IMR-90 (cell line): ENCODE data around the gene CELSR1. TPM values are rescaled to one million over a fixed set of nuclear protein-coding genes. Genes with fewer than 3 reads are reported as not detected.

Experiments
- ATAC-seq: fragments of 200-7000 bp; cut with Tn5 transposase; 2 replicates; pipeline ENCODE4 v1.9.1; 2020; ENCODE audit warnings: low read depth, mild to moderate bottlenecking, moderate library complexity
- BruUV-seq: library from RNA; stranded (reverse); fragments of 400-500 nt; replicated peaks from 2 replicates; lab custom pipeline; 2021; lab: Mats Ljungman, UMichigan
- CTCF ChIA-PET: fragments of 300-600 bp; formaldehyde crosslinking; extraction: SDS; loops from one replicate; lab custom pipeline; 2021; ENCODE audit warnings: antibody characterized with exemption; lab: Yijun Ruan, JAX
- POLR2A ChIA-PET: fragments of 300-600 bp; sonication (Branson Sonifier 250); formaldehyde crosslinking; loops from one replicate; lab custom pipeline; 2022; ENCODE audit warnings: antibody characterized with exemption; ENCODE audit not compliant: unreplicated experiment; lab: Charles Lee
- DNase-seq: peaks from one replicate; pipeline ENCODE4 v3.0.0; 2013
- H2AFZ ChIP-seq: replicated peaks from 2 replicates; pipeline ENCODE3; 2013; ENCODE audit warnings: low read length, mild to moderate bottlenecking; ENCODE audit not compliant: poor library complexity
- H2AK5ac ChIP-seq: 2 replicates; pipeline ENCODE4 v1.6.1; 2013; ENCODE audit warnings: low read depth, low read length, inconsistent platforms
- H2AK9ac ChIP-seq: replicated peaks from 2 replicates; pipeline ENCODE3; 2013; ENCODE audit warnings: mild to moderate bottlenecking, low read depth, low read length, moderate library complexity; ENCODE audit not compliant: poor library complexity
- H2BK120ac ChIP-seq: 2 replicates; pipeline ENCODE4 v1.6.1; 2013; ENCODE audit warnings: low read depth, low read length, inconsistent platforms
- H2BK15ac ChIP-seq: 3 replicates; pipeline ENCODE4 v1.6.1; 2013; ENCODE audit warnings: low read depth, low read length, inconsistent platforms
- H2BK20ac ChIP-seq: 2 replicates; pipeline ENCODE4 v1.6.1; 2013; ENCODE audit warnings: low read depth, mild to moderate bottlenecking, inconsistent platforms, low read length, moderate library complexity
- H2BK5ac ChIP-seq: 2 replicates; pipeline ENCODE4 v1.6.1; 2013; ENCODE audit warnings: mild to moderate bottlenecking, low read depth, low read length, inconsistent platforms; ENCODE audit not compliant: poor library complexity, severe bottlenecking
- H3K14ac ChIP-seq: replicated peaks from 2 replicates; pipeline ENCODE4 v1.6.1; 2013; ENCODE audit warnings: low read depth, low read length, inconsistent platforms
- H3K18ac ChIP-seq: 2 replicates; pipeline ENCODE4 v1.6.1; 2013; ENCODE audit warnings: low read depth, low read length, control low read depth
- H3K23ac ChIP-seq: 2 replicates; pipeline ENCODE4 v1.6.1; 2013; ENCODE audit warnings: low read depth, low read length, inconsistent platforms
- H3K27ac ChIP-seq: 2 replicates; pipeline ENCODE4 v1.5.1; 2013; ENCODE audit warnings: mild to moderate bottlenecking, control low read depth, low read length; ENCODE audit not compliant: insufficient read depth
- H3K27me3 ChIP-seq: 2 replicates; pipeline ENCODE4 v1.6.1; 2013; ENCODE audit warnings: low read length; ENCODE audit not compliant: control insufficient read depth, insufficient read depth
- H3K36me3 ChIP-seq: 2 replicates; pipeline ENCODE4 v1.6.1; 2013; ENCODE audit warnings: low read length, mixed read lengths; ENCODE audit not compliant: control insufficient read depth, insufficient read depth
- H3K4ac ChIP-seq: 2 replicates; pipeline ENCODE4 v1.6.1; 2013; ENCODE audit warnings: low read depth, low read length, inconsistent platforms
- H3K4me1 ChIP-seq: 2 replicates; pipeline ENCODE4 v1.6.1; 2013; ENCODE audit warnings: low read length, mixed read lengths; ENCODE audit not compliant: control insufficient read depth, insufficient read depth
- H3K4me2 ChIP-seq: 2 replicates; pipeline ENCODE4 v1.6.1; 2013; ENCODE audit warnings: low read depth, mild to moderate bottlenecking, control low read depth, low read length, moderate library complexity
- H3K4me3 ChIP-seq: 2 replicates; pipeline ENCODE4 v1.5.1; 2013; ENCODE audit warnings: low read depth, mild to moderate bottlenecking, control low read depth, low read length, moderate library complexity; ENCODE audit not compliant: insufficient read depth
- H3K56ac ChIP-seq: 2 replicates; pipeline ENCODE4 v1.6.1; 2013; ENCODE audit warnings: low read length, inconsistent platforms; ENCODE audit not compliant: insufficient read depth; ENCODE audit errors: extremely low read depth
- H3K79me1 ChIP-seq, 2 experiments: 2 replicates each; pipeline ENCODE4 v1.6.1; 2013; ENCODE audit warnings: low read length in 2 of 2, inconsistent platforms in 1 of 2, low read depth in 1 of 2
- H3K9ac ChIP-seq: 2 replicates; pipeline ENCODE4 v1.6.1; 2013; ENCODE audit warnings: low read depth, low read length, control low read depth
- H3K9me1 ChIP-seq: 2 replicates; pipeline ENCODE4 v1.6.1; 2013; ENCODE audit warnings: low read length, inconsistent platforms; ENCODE audit not compliant: insufficient read depth
- H3K9me3 ChIP-seq: 2 replicates; pipeline ENCODE4 v1.6.1; 2013; ENCODE audit warnings: low read length; ENCODE audit not compliant: control insufficient read depth, insufficient read depth
- H4K20me1 ChIP-seq: 2 replicates; pipeline ENCODE4 v1.6.1; 2013; ENCODE audit warnings: low read length, inconsistent platforms; ENCODE audit not compliant: insufficient read depth
- H4K5ac ChIP-seq: 2 replicates; pipeline ENCODE4 v1.6.1; 2013; ENCODE audit warnings: mild to moderate bottlenecking, low read depth, low read length, control low read depth
- H4K8ac ChIP-seq, 2 experiments: 2 replicates each; pipeline ENCODE4 v1.6.1; 2013; ENCODE audit warnings: low read depth in 2 of 2, low read length in 2 of 2, control low read depth in 1 of 2, inconsistent platforms in 1 of 2
- H4K91ac ChIP-seq: 2 replicates; pipeline ENCODE4 v1.6.1; 2013; ENCODE audit warnings: low read depth, low read length, inconsistent platforms; ENCODE audit not compliant: insufficient read depth
- RCOR1 ChIP-seq: IDR thresholded peaks from 2 replicates; pipeline ENCODE4 v1.6.1; 2012; ENCODE audit warnings: mild to moderate bottlenecking, low read length, improper control_type of control experiment; ENCODE audit not compliant: insufficient replicate concordance
- USF2 ChIP-seq: fragments of 150-350 bp; IDR thresholded peaks from 2 replicates; pipeline ENCODE4 v1.6.1; 2017; ENCODE audit warnings: mild to moderate bottlenecking, antibody characterized with exemption, low read length, low read depth
- WGBS, 2 experiments: methylation state at CpG; one replicate each; pipeline versions ENCODE4 v1.1.5 to v1.1.7; 2013; ENCODE audit warnings: missing lambda C conversion rate in 2 of 2; ENCODE audit not compliant: insufficient read length in 1 of 2; ENCODE audit errors: extremely low coverage in 2 of 2; 5-methylcytosine and 5-hydroxymethylcytosine counted together
- dilution Hi-C: fragments of 300-500 bp; cut with HindIII; formaldehyde crosslinking; loops from one replicate; pipeline ENCODE4 v1.14.3; 2018; ENCODE audit warnings: low sequenced_read_pairs; ENCODE audit not compliant: unreplicated experiment
- in situ Hi-C: fragments of 300-500 bp; cut with MboI; formaldehyde crosslinking; loops from 3 replicates; pipeline ENCODE4 v1.14.3; 2019; ENCODE audit warnings: low sequenced_read_pairs, inconsistent platforms, mixed read lengths
- intact Hi-C: fragments of 100-400 bp; cut with micrococcal nuclease; formaldehyde crosslinking; loops from 2 replicates; pipeline ENCODE4 v1.10.0; 2022
- polyA plus RNA-seq, 3 experiments: library from polyadenylated mRNA; depleted of rRNA; stranded (reverse); fragments of >200 nt; gene quantifications; 2 replicates each; pipeline ENCODE4 v1.2.3, GENCODE V29; 2012; ENCODE audit warnings: low replicate concordance in 1 of 3
- total RNA-seq: library from RNA; depleted of rRNA; stranded (reverse); fragments of >200 nt; gene quantifications from 2 replicates; pipeline ENCODE4 v1.2.3, GENCODE V29; 2012

The CELSR1 gene
- total and polyA plus RNA-seq, 2 of the 4 experiments (the other 2 are of a cell fraction): 0.36 to 0.82 TPM

GRCh38 chr22:46351767-46352166, 185.7 kb downstream of the CELSR1 start:
- H2AK5ac ChIP-seq: no peak overlapping the region
- H3K9ac ChIP-seq: no peak overlapping the region
- no TSS peak for BruUV-seq
- H4K91ac ChIP-seq: no peak overlapping the region
- H3K14ac ChIP-seq: no peak overlapping the region
- no peak overlapping the region for H3K4ac ChIP-seq
- ChIA-PET CTCF (no interaction called here), POLR2A (no interaction called here)
- H3K18ac ChIP-seq: no peak overlapping the region
- H4K20me1 ChIP-seq: peaks cover 35% of the 10 kb centered on the region
- TF ChIP-seq USF2 (no peak), RCOR1 (no peak)
- H4K8ac ChIP-seq: no peak overlapping the region
- H2BK20ac ChIP-seq: no peak overlapping the region
- 84% methylated on average over 12 of the region's 23 CpGs; no CpG with 5 or more reads in 1 of the 2 experiments for WGBS, 2 experiments
- H3K27me3 ChIP-seq: no peaks in the 10 kb centered on the region
- no peak overlapping the region for H3K4me2 ChIP-seq
- no peak overlapping the region for H3K27ac ChIP-seq
- dilution Hi-C loops: no loop called here
- no peak overlapping the region for H3K23ac ChIP-seq
- H2BK120ac ChIP-seq: no peak overlapping the region
- peaks cover 5 to 7% of the 10 kb centered on the region in 2 experiments; a peak in 3 of 4 replicates for H3K79me1 ChIP-seq
- in situ Hi-C loops: no loop called here
- intact Hi-C loops: no loop called here
- DNase-seq: no peak
- ATAC-seq: no peak
- H3K36me3 ChIP-seq: peaks cover 84% of the 10 kb centered on the region
- H3K56ac ChIP-seq: no peak overlapping the region
- no peak overlapping the region for H2BK5ac ChIP-seq
- no peaks in the 10 kb centered on the region for H3K9me3 ChIP-seq
- H3K4me1 ChIP-seq: no peaks in the 10 kb centered on the region
- H4K5ac ChIP-seq: no peak overlapping the region
- H3K9me1 ChIP-seq: no peaks in the 10 kb centered on the region
- H3K4me3 ChIP-seq: no peak overlapping the region
- H2AFZ ChIP-seq: no peak overlapping the region
- H2BK15ac ChIP-seq: no peak overlapping the region
- no peak overlapping the region for H2AK9ac ChIP-seq
